ENCODE measurements around the gene BHMT2.
A peak's percentile ranks its signal among the peaks of the same experiment; 100 is the strongest.

Gene BHMT2

DNA sequence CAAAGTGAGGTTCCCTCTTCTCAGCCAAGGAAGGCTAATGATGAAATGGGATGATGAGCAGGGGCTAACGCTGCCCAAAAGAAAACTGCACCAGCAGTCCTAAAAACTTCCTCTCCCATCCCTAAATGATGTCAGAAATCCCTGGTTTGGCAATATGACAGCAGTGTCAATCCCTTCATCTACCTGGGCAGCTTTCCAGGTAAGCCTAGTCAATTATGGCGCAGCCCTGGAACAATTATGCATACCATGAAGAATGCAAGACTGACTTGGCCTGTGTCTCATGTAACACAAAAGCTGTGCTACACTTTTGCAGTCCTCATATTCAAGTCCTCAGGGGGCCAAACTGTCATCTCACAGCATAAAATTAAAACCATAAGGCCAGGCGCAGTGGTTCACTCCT lies 7.1 kb upstream of the BHMT2 start:
- no peak for DNase-seq (ENCODE audit: low spot score)

DNA sequence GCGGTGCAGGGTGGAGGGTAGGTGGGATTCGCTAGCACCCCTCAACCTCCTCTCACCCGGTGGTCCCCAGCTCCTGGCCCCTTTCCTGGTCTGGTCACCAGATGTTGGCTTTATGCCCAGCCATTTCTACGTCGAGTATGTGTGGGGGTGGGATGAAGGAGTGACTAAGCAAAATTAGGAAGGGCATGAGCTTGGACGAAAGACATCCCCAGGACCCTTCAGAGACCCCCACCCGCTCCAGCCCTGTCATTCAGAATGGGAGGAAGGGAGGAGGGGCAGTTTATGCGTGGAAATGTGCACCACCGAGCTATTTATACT lies 742 bp downstream of the BHMT2 start:
- peak; percentile 26 for DNase-seq (ENCODE audit: low spot score)

DNA sequence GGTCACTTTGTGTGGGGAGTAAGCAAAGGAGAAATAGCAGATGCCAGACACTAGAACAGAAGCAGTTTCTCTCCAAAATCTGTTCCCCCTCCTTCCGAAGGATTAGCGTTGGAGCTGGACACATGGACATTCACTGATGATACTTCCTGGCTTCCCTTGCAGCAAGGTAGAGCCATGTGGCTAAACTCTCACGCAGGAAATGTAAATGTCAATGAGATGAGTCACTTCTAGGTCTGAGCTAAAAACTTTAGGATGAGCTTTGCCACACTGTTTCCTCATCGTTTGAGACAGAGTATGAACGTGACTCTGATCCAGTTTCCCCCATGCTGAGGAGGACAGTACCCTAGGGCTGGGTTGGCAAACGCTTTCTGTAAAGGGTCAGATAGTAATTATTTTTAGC lies 5.1 kb downstream of the BHMT2 start:
- no peak for DNase-seq (ENCODE audit: low spot score)

DNA sequence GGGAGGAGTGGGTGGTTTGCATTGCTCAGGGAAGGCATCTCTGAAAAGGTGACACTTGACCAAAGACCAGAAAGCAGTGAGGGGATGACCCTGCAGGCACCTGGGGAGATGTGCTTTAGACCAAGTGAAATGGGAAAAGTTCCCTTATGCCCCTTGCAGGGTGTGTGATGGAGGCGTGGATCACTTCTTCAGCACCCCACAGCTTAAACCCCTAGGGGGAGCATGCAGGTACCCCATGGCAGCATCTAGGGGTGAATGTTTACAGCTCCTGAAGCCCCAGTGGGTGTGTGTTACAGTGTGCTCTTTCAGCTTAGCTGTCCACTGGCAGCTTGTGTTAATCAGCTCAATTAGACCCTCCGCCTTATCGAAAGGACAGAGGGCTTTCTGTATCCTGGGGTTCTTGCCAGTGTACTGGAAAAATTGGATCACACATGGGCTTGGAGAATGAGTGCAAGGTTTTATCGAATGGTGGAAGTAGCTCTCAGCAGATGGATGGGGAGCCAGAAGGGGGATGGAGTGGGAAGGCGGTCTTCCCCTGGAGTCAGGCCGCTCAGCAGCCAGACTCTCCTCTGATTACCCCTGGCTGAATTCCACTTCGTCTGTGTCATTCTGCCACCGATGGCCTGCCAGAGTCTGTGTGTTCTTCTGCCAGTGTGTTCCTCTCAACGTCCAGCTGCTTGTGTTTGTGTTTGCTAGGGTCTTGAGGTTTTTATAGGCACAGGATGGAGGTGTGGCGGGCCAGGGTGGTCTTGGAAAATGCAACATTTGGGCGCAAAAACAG lies 6.3 kb downstream of the BHMT2 start:
- no peak for DNase-seq (ENCODE audit: low spot score)

DNA sequence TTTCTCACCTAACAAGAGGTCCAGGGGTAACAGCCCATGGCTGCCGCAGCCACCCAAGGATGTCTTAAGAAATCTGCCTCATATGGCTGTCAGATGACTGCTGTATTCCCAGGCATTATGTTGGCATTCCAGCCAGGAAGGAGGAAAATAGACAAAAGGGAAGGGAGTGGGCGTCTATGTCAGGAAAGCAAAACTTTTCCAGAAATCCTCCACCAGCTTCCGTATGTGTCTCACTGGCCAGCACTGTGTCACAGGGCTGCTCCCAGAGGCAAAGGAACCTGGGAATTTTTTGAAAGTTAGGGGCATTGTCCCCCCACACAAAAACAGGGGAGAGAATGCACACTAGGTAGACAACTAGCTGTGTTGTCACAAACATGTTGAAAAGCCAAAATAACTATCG lies 7.3 kb downstream of the BHMT2 start:
- DNase-seq (ENCODE audit: low spot score) = no peak

DNA sequence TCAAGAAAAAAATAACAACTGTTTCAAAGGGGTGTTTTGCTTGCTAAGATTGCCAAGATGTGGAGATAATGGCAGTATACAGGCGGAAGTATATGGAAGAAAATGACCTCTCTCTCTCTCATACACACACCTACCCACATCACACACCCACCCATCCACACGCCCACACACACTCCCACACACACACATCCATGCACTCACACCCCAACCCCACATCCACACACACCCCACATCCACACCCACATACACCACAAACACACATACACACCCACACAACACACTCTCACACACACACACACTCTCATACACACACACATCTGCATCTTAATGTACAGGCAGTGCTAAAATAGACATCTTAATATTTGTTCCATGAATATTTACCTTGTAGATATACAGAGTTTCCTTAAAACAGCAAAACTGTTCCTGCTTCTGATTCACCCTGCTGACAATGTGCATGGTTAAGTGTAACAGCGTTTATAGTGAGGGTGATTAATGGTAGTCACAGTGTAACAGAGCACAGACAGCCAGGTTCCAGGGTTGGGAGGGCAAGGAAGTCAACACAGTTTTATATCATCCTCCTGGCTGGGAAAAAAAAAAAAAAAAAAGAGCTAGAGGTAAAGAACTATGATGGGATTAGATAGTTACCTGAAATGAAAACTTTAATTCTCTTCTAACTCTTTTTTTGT lies 8.3 kb downstream of the BHMT2 start:
- no peak for DNase-seq (ENCODE audit: low spot score)

DNA sequence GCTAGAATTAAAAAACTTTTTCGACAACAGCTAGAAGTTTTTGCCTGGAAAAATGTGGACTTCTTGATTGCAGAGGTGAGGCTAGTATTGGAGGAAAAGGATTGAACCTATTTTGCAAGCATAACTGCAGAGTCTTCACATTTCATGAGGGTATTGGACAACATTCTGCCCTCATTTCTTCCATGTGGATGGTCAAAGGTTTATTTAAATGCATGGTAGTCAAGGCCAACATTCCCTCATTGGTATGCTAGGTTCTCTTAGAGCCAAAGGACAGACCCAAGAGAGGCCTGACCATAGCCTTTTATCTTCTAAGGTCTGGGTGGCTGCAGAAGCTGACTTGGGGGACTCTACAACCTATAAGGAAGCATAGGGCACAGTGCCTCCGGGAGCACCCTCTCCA lies 11.2 kb downstream of the BHMT2 start:
- no peak for DNase-seq (ENCODE audit: low spot score)

DNA sequence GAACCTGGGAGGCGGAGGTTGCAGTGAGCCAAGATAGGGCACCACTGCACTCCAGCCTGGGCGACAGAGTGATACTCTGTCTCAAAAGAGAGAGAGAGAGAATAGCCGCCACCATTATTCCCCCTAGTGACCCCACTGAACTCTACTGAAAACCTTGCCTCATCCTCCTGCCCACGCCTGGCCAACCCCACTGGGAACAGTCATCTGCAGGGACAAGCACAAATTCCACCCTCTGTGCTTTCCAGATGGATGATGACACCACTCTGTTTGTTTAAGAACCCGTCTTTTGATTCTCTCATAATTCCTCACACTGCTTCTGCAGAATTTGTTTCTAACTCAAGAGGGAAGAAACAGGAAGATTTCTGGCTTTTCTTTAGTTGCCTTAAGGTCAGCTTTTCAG lies 12.2 kb downstream of the BHMT2 start:
- DNase-seq (ENCODE audit: low spot score) = no peak

DNA sequence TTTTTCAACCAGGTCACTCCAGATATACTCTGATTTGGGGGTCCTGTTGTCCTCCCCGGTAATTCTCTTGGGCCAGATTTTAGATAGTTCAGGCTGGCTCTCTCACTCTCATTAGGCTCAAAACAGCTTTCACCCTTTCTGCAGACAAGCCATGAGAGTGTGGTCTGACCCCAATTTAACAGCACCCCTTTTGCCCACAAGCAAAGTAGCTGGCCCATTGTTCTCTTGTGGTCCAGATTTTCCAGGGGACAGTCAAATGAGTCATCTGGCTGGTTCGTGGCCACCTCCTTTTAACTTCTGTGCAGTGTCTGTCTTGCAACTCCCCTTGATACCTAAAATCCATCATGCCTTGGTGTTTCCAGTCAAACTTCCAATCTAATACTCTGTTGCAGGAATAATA lies 16.5 kb downstream of the BHMT2 start:
- no peak for DNase-seq (ENCODE audit: low spot score)

DNA sequence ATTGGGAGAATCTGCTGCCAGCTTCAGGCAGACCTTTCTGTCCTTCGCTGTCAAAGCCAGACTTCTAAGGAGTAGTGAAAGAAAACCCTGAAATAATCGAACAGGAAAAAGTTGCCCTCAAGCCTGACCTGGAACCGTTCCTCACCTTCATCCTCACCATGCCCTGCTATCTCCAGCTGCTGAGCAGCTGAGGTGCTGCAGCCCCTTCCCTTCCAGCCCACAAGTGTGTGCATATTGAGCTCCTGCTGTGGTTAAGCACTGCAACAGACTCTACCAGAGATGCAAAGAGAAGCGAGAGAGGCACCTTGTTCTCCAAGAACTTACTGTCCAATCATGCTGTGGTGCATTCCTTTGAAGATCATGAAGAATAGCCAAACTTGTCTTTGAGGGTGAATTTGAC lies 18.9 kb downstream of the BHMT2 start:
- DNase-seq (ENCODE audit: low spot score) = no peak

DNA sequence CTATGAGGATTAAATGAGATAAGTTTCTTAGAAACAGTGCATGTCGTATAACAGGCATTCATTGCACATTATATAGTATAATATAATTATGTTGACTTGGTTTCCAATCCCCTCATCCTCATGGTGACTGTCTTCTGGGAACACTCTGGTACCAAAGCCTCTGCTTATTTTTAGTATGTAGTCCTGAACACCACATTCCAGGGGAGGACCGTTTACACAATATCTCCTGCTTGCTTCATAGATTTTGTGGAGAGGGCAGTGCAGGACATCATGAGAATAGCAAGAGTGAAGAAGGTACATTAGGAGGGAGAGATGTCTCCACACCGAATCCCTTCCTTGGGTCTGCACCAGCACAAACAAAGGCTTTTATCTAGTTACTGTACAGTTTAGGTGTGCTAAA lies 21.5 kb downstream of the BHMT2 start:
- DNase-seq (ENCODE audit: low spot score) = no peak

DNA sequence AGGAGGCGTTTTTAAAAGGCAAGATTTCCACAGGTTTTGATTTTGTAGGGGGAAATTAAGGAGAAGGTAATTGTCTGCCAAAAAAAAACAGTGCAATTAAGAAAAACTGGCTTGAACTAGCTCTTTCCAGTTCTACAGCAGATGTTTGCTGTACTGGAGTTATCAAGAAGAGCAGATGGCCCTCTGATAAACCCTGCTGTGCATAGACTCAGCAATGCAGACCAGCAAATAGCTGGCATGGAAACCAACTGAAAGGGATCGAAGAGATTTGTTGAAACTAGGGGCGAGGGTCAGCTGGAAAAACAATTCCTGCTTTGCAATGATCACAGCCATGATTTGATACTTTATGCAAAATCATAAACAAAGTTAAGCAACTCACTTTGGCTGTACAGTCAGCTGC lies 24.2 kb downstream of the BHMT2 start:
- DNase-seq (ENCODE audit: low spot score) = no peak

DNA sequence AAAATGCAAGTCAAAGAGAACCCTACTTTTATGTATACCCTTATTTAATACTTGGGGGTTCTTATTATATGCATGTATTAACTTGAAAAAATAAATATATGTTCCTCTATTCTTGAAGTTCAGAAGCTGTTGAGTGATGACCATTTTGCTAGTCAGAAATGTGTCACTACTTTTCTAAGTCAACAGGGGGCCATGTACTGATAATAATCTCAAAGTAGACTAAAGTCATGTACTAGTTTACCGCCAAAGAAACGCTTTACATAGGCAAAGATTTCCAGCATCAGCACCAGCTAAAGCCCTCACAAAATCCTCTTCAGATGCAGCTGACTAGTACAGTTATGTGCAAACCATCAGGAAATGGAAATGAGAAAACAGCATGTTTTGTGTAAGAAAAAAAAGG lies 36.3 kb downstream of the BHMT2 start:
- no peak for DNase-seq (ENCODE audit: low spot score)

DNA sequence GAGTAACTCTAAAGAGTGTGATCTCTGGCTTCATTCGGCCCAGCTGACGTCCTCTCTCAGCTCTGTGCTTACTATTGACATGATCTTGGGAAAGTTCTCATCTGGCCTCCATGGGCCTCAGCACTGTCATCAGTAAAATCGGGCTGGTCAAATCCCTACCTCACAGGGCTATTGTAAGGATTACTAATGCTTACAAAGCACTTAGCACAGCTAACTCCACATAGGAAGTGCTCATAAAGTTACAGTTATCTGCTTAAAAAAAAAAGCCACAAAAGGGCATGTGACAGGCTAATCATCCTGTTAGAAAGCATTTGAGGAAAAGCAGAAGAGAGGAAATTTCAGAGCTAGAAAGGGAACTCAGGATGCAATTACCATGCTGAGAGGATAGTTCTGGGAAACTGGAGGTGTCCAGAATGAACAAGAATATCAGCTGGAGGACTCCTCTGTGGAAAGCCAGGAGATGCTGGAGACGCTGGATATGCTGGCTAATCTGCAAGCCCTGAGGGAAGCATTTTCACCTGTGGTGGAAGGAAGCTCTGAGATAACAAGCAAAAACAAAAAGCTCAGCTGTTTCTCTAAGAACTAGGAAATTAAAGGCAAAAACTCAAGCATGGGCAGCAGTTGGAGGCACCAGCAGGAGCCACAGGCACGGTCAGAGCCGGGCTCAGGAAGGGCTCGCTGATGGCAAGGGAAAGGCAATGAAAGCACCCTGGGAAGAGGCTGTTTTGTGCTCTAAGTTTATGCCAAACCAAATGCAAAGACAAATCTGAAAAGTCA lies 37.6 kb downstream of the BHMT2 start:
- no peak for DNase-seq (ENCODE audit: low spot score)

DNA sequence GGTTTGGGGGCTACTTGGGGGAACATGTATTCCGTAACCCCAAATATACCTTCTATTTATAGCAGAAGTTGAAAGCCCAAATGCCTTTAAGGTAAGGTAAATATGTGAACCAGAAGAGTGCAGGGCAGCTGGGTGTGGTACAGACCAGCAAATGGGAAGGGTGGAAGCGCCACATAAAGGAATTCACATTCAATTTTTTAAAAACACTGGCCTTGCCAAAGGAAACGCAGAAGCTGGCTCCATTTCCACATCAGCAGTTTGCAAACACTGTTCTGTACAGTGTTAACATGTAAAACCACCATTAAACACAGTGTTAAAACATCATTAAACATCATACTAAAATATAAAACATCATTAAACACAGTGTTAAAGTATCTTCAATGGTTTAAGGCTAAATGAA lies 38.5 kb downstream of the BHMT2 start:
- DNase-seq (ENCODE audit: low spot score) = no peak

DNA sequence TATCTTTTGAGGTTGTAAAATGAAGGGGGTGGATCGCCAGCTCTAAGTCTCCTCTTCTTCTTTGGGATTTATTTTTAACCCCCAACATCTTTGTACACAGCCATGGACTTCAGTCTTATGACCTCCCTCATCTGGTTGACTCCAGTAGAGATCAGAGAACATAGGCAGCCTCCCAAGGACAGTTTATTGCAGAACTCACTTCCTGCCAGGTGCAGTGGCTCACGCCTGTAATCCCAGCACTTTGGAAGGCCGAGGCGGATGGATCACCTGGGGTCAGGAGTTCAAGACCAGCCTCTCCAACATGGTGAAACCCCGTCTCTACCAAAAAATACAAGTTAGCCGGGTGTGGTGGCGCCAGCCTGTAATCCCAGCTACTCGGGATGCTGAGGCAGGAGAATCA lies 39.2 kb downstream of the BHMT2 start:
- DNase-seq (ENCODE audit: low spot score) = no peak

DNA sequence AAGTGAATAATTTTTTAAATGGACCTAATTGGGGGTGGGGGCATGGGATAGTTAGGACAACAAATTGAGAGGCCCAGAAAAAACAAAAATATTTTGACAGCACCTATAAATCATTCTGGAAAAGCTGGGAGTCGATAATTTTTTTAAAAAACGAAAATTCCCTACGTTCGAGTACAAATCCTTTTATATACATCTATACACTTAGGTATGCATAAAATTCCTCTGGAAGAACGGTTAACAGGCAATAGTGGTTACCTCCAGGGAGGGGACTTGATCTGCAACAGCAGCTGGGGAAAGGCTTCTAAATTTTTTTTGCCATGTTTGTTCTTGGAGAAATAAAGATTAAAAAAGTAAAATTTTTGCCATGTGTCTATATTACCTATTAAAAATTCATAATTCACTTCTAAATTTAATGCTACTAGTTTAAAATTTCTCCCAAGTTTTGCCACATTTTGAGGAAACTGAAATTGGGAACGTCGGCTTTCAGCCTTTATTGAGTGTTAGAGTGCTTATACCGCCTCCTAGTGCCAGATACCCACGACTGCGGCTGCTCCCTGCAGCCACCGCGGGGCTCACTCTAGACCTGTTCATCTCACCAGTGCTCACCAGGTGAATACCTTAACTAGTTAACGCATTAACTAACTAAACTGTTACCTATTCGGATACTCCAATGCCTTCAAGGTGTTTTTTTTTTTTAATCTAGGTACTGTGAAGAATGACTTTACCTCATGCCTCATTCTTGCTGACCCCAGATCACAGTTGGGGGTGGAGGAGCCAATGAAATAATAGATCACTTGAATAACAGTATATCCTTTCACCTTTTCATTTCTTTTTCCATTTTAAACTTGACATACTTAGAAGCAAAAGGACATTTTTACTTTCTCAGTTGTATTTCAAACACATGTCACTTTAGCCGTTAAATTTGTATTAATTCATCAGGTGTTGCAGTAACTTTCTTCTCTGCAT lies 40.2 kb downstream of the BHMT2 start:
- no peak for DNase-seq (ENCODE audit: low spot score)

DNA sequence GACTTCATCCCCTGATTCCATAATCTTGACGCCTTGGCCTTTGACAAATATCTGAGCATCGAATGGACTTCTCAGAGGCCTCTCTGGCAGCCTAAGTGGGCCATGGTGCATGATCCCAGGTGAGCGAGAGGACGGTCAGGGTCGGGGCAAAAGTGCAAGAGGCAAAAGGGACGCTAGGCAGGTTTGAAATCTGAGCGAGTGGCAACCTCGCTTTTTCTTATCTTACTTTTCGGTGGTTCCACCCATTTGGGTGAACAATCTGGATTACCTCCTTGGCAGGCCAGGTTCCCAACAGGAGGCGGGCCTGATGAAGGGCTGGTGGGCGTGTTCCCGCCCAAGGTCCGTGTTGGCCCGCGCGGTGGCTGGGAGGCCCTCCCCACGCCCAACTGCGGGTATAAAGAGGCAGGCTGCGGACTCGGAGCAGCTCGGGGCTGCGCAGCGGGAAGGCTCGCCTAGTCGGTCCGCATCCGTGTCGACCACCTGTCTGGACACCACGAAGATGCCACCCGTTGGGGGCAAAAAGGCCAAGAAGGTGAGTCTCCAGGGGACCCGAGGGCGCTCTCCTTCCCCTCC lies 41.9 kb downstream of the BHMT2 start, which contains the start of gene BHMT:
Gene BHMT (plus strand): TSS at position 423 of the 573 bp plus-strand sequence. CDS start 77 bp downstream, at position 500.
- DNase-seq (ENCODE audit: low spot score) = no peak

DNA sequence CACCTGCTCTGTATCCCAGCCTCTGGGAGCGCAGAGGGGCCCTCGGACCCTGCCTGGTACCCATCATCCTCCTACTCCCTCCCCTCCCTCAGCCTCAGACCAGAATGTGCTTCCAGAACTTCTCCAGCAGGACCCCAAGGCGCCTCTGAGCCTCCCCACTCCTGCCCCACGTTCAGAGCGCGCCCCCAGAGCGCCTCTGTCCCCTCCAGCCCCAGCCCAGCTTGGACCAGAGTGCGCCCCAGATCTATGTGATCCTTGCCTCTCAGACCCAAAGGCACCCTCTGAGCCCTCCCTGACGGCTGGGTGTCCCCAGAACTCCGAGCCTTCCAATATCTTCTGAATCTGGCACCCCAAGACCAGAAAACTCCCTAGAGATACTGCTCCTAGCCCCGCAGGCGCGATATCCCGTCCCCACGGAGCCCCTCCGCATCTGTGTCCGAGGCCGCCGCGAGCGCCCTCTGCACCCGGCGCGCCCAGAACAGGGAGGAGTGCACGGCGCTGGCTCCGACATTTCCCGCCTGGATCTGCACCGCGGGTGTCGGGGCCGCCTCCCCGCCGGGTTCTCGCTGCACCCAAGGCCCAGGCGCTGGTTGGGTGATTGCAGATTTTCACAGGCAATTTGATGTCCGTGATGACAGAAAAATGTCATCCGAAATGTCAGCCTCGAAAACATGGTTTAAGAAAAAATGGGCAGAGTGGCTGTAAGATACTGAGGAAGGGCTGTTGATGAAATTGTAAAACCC lies 42.6 kb downstream of the BHMT2 start:
- no peak for DNase-seq (ENCODE audit: low spot score)

DNA sequence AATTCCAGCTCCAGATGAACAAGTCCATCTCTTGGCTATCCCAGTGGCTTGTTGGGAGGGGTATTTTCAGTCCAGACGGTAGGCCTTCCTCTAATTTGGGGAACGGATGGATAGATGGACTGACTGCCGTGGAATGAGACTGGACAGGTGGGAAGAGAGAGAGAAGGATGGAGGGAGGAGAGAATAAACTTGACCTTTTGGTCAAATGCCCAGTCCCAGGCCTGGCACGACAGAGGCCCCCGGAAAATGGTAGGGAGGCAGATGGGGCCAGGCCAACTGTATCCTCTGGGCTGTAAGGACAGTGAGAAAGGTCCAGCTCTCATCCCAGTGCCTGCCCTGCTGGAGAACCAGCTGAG lies 43.1 kb downstream of the BHMT2 start:
- DNase-seq (ENCODE audit: low spot score) = no peak

DNA sequence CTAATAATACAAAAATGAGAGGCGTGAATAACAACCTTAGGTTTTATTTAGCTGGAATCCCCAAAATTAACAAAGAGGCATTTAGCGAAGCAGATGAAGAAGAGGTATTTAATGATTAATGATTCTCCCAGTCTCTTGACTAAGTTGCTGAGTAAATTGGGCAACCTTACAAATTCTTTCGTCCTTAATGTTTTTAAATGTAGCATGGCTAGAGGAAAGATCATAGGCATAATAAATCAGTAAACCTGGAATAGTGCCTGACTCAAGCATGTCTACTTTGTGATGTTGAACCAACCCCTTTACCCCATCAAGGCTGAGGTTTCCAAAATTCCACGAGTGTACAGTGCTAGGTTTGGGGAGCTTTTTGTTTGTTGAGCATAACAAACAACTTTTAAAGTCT lies 49.9 kb downstream of the BHMT2 start:
- no peak for DNase-seq (ENCODE audit: low spot score)
